SK-N-SH (cell line): ENCODE results near the gene ADIPOR2. TPM values are rescaled to one million over a fixed set of nuclear protein-coding genes. Genes with fewer than 3 reads are reported as not detected.
"Not testable (repeated sequence)": the region's sequence is repeated elsewhere in the genome, so short reads cannot be mapped to it uniquely, and the experiment has no call there.

ENCODE experiments used
- CTCF ChIA-PET: fragments of 300-600, 350-600 bp; formaldehyde crosslinking; extraction: SDS; loops from one replicate; lab custom pipeline; 2021; lab: Yijun Ruan, JAX
- POLR2A ChIA-PET: fragments of 350-600 bp; sonication (Branson Sonifier 250); formaldehyde crosslinking; extraction: SDS; loops from one replicate; lab custom pipeline; 2020; ENCODE audit warnings: antibody characterized with exemption, inconsistent platforms; lab: Yijun Ruan, JAX
- DNase-seq: peaks from one replicate; pipeline ENCODE4 v3.0.0; 2012
- H2AFZ ChIP-seq: fragments of 200-600 bp; sonication (generic); 2 replicates; pipeline ENCODE4 v1.8.1; 2016; ENCODE audit warnings: antibody characterized with exemption, mild to moderate bottlenecking, low read depth
- H3F3A ChIP-seq: fragments of 200-600 bp; sonication (generic); replicated peaks from 2 replicates; pipeline ENCODE3; 2016; ENCODE audit warnings: antibody characterized with exemption, mild to moderate bottlenecking; ENCODE audit not compliant: insufficient read depth
- H3K27ac ChIP-seq, 2 experiments: fragments of 200-500 bp in 1 of 2; fragments of 200-600 bp in 1 of 2; sonication (Bioruptor generic) in 1 of 2; sonication (generic), shearing (Covaris generic) in 1 of 2; 2 replicates each; pipeline versions ENCODE4 v1.5.1 to v1.6.1; 2014 to 2016; ENCODE audit warnings: low read depth in 2 of 2, inconsistent platforms in 1 of 2, low read length in 1 of 2, mild to moderate bottlenecking in 1 of 2, mixed read lengths in 1 of 2
- H3K27me3 ChIP-seq: fragments of 200-600 bp; sonication (generic), shearing (Covaris generic); 2 replicates; pipeline ENCODE4 v1.6.1; 2016; ENCODE audit warnings: mixed run types; ENCODE audit not compliant: insufficient read depth
- H3K36me3 ChIP-seq, 2 experiments: fragments of 200-500 bp in 1 of 2; fragments of 200-600 bp in 1 of 2; sonication (Bioruptor generic) in 1 of 2; sonication (generic) in 1 of 2; replicated peaks in 1 of 2; 2 replicates each; pipeline versions ENCODE3 to v1.5.1; 2014 to 2016; ENCODE audit warnings: low read length in 1 of 2, mild to moderate bottlenecking in 1 of 2; ENCODE audit not compliant: insufficient read depth in 2 of 2, control insufficient read depth in 1 of 2
- H3K4me1 ChIP-seq, 2 experiments: fragments of 200-500 bp in 1 of 2; fragments of 200-600 bp in 1 of 2; sonication (Bioruptor generic) in 1 of 2; sonication (generic), shearing (Covaris generic) in 1 of 2; 2 replicates each; pipeline versions ENCODE4 v1.5.1 to v1.6.1; 2014 to 2016; ENCODE audit warnings: low read depth in 1 of 2, low read length in 1 of 2, mixed run types in 1 of 2; ENCODE audit not compliant: insufficient read depth in 2 of 2, control insufficient read depth in 1 of 2
- H3K4me2 ChIP-seq: fragments of 200-600 bp; sonication (generic), shearing (Covaris generic); 2 replicates; pipeline ENCODE4 v1.6.1; 2017; ENCODE audit warnings: mixed run types
- H3K4me3 ChIP-seq, 2 experiments: fragments of 200-500 bp in 1 of 2; fragments of 200-600 bp in 1 of 2; sonication (Bioruptor generic) in 1 of 2; sonication (generic), shearing (Covaris generic) in 1 of 2; 2 replicates each; pipeline versions ENCODE4 v1.5.1 to v1.8.1; 2014 to 2016; ENCODE audit warnings: low read depth in 2 of 2, inconsistent platforms in 1 of 2, low read length in 1 of 2, mild to moderate bottlenecking in 1 of 2, mixed read lengths in 1 of 2, moderate library complexity in 1 of 2
- H3K79me2 ChIP-seq: fragments of 200-600 bp; sonication (generic); 2 replicates; pipeline ENCODE4 v1.8.1; 2017; ENCODE audit warnings: mild to moderate bottlenecking; ENCODE audit not compliant: insufficient read depth
- H3K9ac ChIP-seq: fragments of 200-600 bp; sonication (generic); 2 replicates; pipeline ENCODE4 v1.6.1; 2017; ENCODE audit warnings: mixed run types
- H3K9me2 ChIP-seq: fragments of 200-600 bp; sonication (generic); 2 replicates; pipeline ENCODE4 v1.6.1; 2017; ENCODE audit warnings: mixed run types
- H3K9me3 ChIP-seq: fragments of 200-600 bp; sonication (generic); 2 replicates; pipeline ENCODE4 v1.6.1; 2017; ENCODE audit warnings: mixed run types, mild to moderate bottlenecking, moderate library complexity
- H4K20me1 ChIP-seq: fragments of 200-600 bp; sonication (generic); 2 replicates; pipeline ENCODE4 v1.6.1; 2017; ENCODE audit warnings: mild to moderate bottlenecking, mixed run types; ENCODE audit not compliant: insufficient read depth
- WGBS: methylation state at CpG from one replicate; pipeline ENCODE4 v1.1.6; 2017; ENCODE audit warnings: low lambda C conversion rate; 5-methylcytosine and 5-hydroxymethylcytosine counted together
- polyA plus RNA-seq, 3 experiments: library from polyadenylated mRNA; depleted of rRNA; stranded (reverse); fragments of >200 nt; gene quantifications; 2 replicates each; pipeline ENCODE4 v1.2.3, GENCODE V29; 2012

ADIPOR2 gene
- polyA plus RNA-seq, 1 of the 3 experiments (the other 2 are of a cell fraction), result 17.1 TPM

GRCh38 chr12:1711536-1712211 lies 20.8 kb downstream of the ADIPOR2 start:
- H3K9ac ChIP-seq, H3K4me3 ChIP-seq, H4K20me1 ChIP-seq, H2AFZ ChIP-seq, H3K36me3 ChIP-seq, POLR2A ChIA-PET, H3K4me2 ChIP-seq, CTCF ChIA-PET, H3F3A ChIP-seq, H3K27ac ChIP-seq, H3K27me3 ChIP-seq, H3K9me3 ChIP-seq, DNase-seq, H3K9me2 ChIP-seq, H3K4me1 ChIP-seq: not testable (repeated sequence)
- WGBS, result 90% methylated on average over 3 of the region's 3 CpGs
- peaks cover 76% of the 10 kb centered on the region for H3K79me2 ChIP-seq

- WGBS, result 98% methylated on average over 5 of the region's 5 CpGs
- H3K9me2 ChIP-seq, H3K27me3 ChIP-seq, H3K4me3 ChIP-seq, H3K9me3 ChIP-seq, H3K27ac ChIP-seq, POLR2A ChIA-PET, H3K9ac ChIP-seq, H3F3A ChIP-seq, DNase-seq, H3K4me2 ChIP-seq, H4K20me1 ChIP-seq, H3K4me1 ChIP-seq, H3K36me3 ChIP-seq, H2AFZ ChIP-seq: not testable (repeated sequence)
- peaks cover 76% of the 10 kb centered on the region for H3K79me2 ChIP-seq
- CTCF ChIA-PET, result interaction anchor here (0.9 kb wide), 1 partner anchor 8 kb away, joined by 3 read pairs; no protein-coding TSS in a partner anchor
These were observed 21.4 kb downstream of the ADIPOR2 start for GRCh38 chr12:1712305-1712704.

- H3K27ac ChIP-seq, H3F3A ChIP-seq, H3K4me1 ChIP-seq, H3K27me3 ChIP-seq, H3K36me3 ChIP-seq, H3K4me2 ChIP-seq, H3K9me2 ChIP-seq, POLR2A ChIA-PET, H3K9ac ChIP-seq, DNase-seq, H3K9me3 ChIP-seq, H4K20me1 ChIP-seq, H2AFZ ChIP-seq, H3K4me3 ChIP-seq: not testable (repeated sequence)
- peaks cover 74% of the 10 kb centered on the region for H3K79me2 ChIP-seq
- CTCF ChIA-PET, result interaction anchor here (0.9 kb wide), 1 partner anchor 9 kb away, joined by 3 read pairs; no protein-coding TSS in a partner anchor
- 100% methylated on average over 5 of the region's 5 CpGs for WGBS
These were observed 22.0 kb downstream of the ADIPOR2 start for GRCh38 chr12:1712852-1713251.

- H3K4me2 ChIP-seq, DNase-seq, H3K9me3 ChIP-seq, H4K20me1 ChIP-seq, H3K27ac ChIP-seq, H3F3A ChIP-seq, H3K4me3 ChIP-seq, POLR2A ChIA-PET, H3K4me1 ChIP-seq, H3K27me3 ChIP-seq, H3K36me3 ChIP-seq, H2AFZ ChIP-seq, H3K9me2 ChIP-seq, H3K9ac ChIP-seq: not testable (repeated sequence)
- WGBS, result 89% methylated on average over 11 of the region's 14 CpGs
- H3K79me2 ChIP-seq, result peaks cover 74% of the 10 kb centered on the region
- CTCF ChIA-PET, result interaction anchor here (0.9 to 1.6 kb wide), 3 partner anchors 77 to 226 kb away, joined by 3 to 5 read pairs (median 4); no protein-coding TSS in a partner anchor
These were observed 23.0 kb downstream of the ADIPOR2 start for GRCh38 chr12:1713783-1714348.

- H3K9me3 ChIP-seq, H3K4me3 ChIP-seq, H3K4me2 ChIP-seq, H3K36me3 ChIP-seq, H3K9ac ChIP-seq, POLR2A ChIA-PET, CTCF ChIA-PET, H2AFZ ChIP-seq, H3K4me1 ChIP-seq, H3K27ac ChIP-seq, H3F3A ChIP-seq, H3K9me2 ChIP-seq, H4K20me1 ChIP-seq, DNase-seq, H3K27me3 ChIP-seq: not testable (repeated sequence)
- peaks cover 75% of the 10 kb centered on the region for H3K79me2 ChIP-seq
- WGBS, result over 99% methylated on average over 8 of the region's 8 CpGs
These were observed 24.6 kb downstream of the ADIPOR2 start for GRCh38 chr12:1715459-1715858.
